GM12878 (cell line): ENCODE results near the gene GLT8D2.

Experiments
- BACH1 ChIP-seq: fragments of 450-650 bp; IDR thresholded peaks from 2 replicates; pipeline ENCODE4 v1.6.1; 2017; ENCODE audit warnings: mild to moderate bottlenecking, borderline replicate concordance
- WRNIP1 ChIP-seq: IDR thresholded peaks from 2 replicates; pipeline ENCODE4 v1.6.1; 2011; ENCODE audit warnings: low read depth, low read length, improper control_type of control experiment, borderline replicate concordance
- TF ChIP-seq, protein P1 (sequence below): fragments of 450-650 bp; IDR thresholded peaks from 2 replicates; pipeline ENCODE4 v1.6.1; 2017; ENCODE audit warnings: mild to moderate bottlenecking
- TF ChIP-seq, protein P2 (sequence below), 3 experiments: IDR thresholded peaks in 2 of 3; conservative IDR thresholded peaks in 1 of 3; 2 replicates each; pipeline ENCODE4 v1.5.1; 2011; ENCODE audit warnings: low read depth in 3 of 3, low read length in 3 of 3, mild to moderate bottlenecking in 3 of 3, control low read depth in 2 of 3, moderate library complexity in 2 of 3, inconsistent platforms in 1 of 3, mixed read lengths in 1 of 3; ENCODE audit not compliant: control insufficient read depth in 2 of 3, insufficient read depth in 1 of 3; ENCODE audit errors: extremely low read depth in 1 of 3
- TF ChIP-seq, protein P3 (sequence below): IDR thresholded peaks from 2 replicates; pipeline ENCODE4 v1.6.1; 2012; ENCODE audit warnings: mild to moderate bottlenecking, low read depth, low read length

DNA sequence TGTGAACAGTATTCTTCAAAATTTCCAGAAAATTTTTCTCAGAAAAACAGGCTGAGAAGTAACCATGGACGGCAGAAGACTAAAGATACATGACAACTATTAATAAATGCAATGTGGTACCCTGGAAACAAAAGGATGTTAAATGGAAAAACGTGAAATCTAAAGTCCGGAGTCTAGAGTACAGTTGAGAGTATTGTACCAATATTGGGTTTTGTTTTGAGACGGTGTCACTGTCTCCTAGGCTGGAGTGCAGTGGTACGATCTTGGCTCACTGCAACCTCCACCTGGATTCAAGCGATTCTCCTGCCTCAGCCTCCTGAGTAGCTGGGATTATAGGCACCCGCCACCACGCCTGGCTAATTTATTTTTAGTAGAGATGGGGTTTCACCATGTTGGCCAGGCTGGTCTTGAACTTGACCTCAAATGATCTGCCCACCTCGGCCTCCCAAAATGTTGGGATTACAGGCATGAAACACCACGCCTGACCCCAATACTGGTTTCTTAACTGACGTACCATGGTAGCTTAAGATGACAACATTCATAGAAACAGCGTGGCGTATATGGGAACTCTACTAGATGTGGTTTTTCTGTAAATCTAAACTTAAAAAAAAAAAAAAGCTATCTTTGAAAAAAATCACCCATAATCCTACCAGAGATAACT, 101.1 kb downstream of the GLT8D2 start:
- TF ChIP-seq WRNIP1 (no peak), BACH1 (no peak)
- TF ChIP-seq, protein P1, sequence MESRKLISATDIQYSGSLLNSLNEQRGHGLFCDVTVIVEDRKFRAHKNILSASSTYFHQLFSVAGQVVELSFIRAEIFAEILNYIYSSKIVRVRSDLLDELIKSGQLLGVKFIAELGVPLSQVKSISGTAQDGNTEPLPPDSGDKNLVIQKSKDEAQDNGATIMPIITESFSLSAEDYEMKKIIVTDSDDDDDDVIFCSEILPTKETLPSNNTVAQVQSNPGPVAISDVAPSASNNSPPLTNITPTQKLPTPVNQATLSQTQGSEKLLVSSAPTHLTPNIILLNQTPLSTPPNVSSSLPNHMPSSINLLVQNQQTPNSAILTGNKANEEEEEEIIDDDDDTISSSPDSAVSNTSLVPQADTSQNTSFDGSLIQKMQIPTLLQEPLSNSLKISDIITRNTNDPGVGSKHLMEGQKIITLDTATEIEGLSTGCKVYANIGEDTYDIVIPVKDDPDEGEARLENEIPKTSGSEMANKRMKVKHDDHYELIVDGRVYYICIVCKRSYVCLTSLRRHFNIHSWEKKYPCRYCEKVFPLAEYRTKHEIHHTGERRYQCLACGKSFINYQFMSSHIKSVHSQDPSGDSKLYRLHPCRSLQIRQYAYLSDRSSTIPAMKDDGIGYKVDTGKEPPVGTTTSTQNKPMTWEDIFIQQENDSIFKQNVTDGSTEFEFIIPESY: no peak
- TF ChIP-seq, protein P2, sequence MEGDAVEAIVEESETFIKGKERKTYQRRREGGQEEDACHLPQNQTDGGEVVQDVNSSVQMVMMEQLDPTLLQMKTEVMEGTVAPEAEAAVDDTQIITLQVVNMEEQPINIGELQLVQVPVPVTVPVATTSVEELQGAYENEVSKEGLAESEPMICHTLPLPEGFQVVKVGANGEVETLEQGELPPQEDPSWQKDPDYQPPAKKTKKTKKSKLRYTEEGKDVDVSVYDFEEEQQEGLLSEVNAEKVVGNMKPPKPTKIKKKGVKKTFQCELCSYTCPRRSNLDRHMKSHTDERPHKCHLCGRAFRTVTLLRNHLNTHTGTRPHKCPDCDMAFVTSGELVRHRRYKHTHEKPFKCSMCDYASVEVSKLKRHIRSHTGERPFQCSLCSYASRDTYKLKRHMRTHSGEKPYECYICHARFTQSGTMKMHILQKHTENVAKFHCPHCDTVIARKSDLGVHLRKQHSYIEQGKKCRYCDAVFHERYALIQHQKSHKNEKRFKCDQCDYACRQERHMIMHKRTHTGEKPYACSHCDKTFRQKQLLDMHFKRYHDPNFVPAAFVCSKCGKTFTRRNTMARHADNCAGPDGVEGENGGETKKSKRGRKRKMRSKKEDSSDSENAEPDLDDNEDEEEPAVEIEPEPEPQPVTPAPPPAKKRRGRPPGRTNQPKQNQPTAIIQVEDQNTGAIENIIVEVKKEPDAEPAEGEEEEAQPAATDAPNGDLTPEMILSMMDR (IDR thresholded peaks at IDR 0.05 in 2 of 3, conservative IDR thresholded peaks at IDR 0.05 in 1 of 3; ENCODE audit: control insufficient read depth in 2 of 3, extremely low read depth in 1 of 3, insufficient read depth in 1 of 3, low read depth in 3 of 3, low read length in 3 of 3): no peak
- TF ChIP-seq, protein P3, sequence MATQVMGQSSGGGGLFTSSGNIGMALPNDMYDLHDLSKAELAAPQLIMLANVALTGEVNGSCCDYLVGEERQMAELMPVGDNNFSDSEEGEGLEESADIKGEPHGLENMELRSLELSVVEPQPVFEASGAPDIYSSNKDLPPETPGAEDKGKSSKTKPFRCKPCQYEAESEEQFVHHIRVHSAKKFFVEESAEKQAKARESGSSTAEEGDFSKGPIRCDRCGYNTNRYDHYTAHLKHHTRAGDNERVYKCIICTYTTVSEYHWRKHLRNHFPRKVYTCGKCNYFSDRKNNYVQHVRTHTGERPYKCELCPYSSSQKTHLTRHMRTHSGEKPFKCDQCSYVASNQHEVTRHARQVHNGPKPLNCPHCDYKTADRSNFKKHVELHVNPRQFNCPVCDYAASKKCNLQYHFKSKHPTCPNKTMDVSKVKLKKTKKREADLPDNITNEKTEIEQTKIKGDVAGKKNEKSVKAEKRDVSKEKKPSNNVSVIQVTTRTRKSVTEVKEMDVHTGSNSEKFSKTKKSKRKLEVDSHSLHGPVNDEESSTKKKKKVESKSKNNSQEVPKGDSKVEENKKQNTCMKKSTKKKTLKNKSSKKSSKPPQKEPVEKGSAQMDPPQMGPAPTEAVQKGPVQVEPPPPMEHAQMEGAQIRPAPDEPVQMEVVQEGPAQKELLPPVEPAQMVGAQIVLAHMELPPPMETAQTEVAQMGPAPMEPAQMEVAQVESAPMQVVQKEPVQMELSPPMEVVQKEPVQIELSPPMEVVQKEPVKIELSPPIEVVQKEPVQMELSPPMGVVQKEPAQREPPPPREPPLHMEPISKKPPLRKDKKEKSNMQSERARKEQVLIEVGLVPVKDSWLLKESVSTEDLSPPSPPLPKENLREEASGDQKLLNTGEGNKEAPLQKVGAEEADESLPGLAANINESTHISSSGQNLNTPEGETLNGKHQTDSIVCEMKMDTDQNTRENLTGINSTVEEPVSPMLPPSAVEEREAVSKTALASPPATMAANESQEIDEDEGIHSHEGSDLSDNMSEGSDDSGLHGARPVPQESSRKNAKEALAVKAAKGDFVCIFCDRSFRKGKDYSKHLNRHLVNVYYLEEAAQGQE: no peak
